ENCODE measurements around the gene EFR3B.
"Not testable (repeated sequence)": the region's sequence is repeated elsewhere in the genome, so short reads cannot be mapped to it uniquely, and the experiment has no call there.

EFR3B gene

DNA sequence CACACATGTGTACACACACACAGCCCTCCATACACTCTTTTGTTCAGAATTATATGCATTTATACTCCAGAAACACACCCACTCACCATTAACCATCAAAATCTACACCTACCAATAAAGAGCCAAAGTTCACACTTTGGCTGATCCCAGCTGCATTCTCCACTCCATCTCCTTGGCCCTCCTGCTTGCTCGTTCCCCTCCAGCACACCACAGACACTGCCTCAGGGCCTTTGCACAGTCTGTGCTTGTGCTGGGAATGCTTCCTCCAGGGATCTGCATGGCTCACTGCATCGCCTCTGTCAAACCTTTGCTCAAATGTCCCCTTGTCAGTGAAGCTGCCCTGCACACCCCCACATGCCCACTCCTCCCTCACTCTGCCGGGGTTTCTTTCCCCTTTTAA is 80.5 kb downstream of the EFR3B start:
- no peak for DNase-seq (ENCODE audit: low spot score)
- TF ChIP-seq, protein P1, sequence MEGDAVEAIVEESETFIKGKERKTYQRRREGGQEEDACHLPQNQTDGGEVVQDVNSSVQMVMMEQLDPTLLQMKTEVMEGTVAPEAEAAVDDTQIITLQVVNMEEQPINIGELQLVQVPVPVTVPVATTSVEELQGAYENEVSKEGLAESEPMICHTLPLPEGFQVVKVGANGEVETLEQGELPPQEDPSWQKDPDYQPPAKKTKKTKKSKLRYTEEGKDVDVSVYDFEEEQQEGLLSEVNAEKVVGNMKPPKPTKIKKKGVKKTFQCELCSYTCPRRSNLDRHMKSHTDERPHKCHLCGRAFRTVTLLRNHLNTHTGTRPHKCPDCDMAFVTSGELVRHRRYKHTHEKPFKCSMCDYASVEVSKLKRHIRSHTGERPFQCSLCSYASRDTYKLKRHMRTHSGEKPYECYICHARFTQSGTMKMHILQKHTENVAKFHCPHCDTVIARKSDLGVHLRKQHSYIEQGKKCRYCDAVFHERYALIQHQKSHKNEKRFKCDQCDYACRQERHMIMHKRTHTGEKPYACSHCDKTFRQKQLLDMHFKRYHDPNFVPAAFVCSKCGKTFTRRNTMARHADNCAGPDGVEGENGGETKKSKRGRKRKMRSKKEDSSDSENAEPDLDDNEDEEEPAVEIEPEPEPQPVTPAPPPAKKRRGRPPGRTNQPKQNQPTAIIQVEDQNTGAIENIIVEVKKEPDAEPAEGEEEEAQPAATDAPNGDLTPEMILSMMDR (conservative IDR thresholded peaks at IDR 0.05; ENCODE audit: low read depth): no peak
- POLR2A ChIA-PET (ENCODE audit: low non-redundant PET): no interaction called here
- CTCF ChIA-PET: no interaction called here
- no peak overlapping the region for H3K27ac ChIP-seq

DNA sequence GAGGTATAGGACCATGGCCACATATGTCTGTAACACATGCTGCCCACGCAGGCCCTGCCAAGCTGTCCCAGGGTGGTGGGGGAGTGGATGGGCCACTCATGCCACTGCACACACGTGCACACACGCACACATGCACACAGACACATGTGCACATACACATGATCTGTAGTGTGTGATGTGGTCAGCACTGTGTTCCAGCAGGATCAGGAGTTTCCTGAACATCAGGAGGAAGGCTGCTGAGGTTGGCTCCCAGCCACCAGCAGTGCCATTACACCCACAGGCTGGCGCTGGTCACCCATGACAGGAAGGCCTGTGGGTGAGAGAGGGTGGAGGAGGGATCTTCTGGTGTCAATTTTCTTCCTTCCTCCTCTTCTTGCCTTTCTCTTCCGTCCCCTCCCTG is 81.8 kb downstream of the EFR3B start:
- ChIA-PET CTCF (interaction anchor here (0.6 kb wide), 1 partner anchor 9 kb away, joined by 3 read pairs; no protein-coding TSS in a partner anchor), POLR2A (ENCODE audit: low non-redundant PET) (no interaction called here)
- H3K27ac ChIP-seq: no peak overlapping the region
- TF ChIP-seq, protein P1 (conservative IDR thresholded peaks at IDR 0.05; ENCODE audit: low read depth): no peak
- no peak for DNase-seq (ENCODE audit: low spot score)

DNA sequence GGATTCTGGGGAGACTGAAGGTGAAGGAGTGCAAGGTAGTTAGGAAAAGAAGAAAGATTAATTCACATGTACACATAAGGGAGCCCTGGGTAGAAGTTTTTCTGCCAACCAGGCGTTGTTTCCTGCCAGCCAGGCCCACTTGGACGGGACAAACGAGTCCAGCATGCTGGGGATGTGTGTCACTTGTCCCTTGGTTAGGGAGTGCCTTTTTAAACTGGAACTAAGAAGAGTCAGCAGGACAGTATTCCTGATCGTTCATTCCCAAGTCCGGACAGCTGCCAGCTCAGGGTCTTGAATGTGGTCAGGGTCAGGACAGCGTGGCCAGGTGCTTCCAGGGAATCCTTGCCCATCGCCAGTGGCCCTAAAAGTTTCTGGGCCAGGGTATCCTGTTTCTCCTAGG is 83.3 kb downstream of the EFR3B start:
- TF ChIP-seq, protein P1 (conservative IDR thresholded peaks at IDR 0.05; ENCODE audit: low read depth): no peak
- no peak for DNase-seq (ENCODE audit: low spot score)
- POLR2A ChIA-PET (ENCODE audit: low non-redundant PET): no interaction called here
- CTCF ChIA-PET: interaction anchor here (0.6 kb wide), 2 partner anchors 84 to 1014 kb away, joined by 3 to 4 read pairs; no protein-coding TSS in a partner anchor
- no peak overlapping the region for H3K27ac ChIP-seq

DNA sequence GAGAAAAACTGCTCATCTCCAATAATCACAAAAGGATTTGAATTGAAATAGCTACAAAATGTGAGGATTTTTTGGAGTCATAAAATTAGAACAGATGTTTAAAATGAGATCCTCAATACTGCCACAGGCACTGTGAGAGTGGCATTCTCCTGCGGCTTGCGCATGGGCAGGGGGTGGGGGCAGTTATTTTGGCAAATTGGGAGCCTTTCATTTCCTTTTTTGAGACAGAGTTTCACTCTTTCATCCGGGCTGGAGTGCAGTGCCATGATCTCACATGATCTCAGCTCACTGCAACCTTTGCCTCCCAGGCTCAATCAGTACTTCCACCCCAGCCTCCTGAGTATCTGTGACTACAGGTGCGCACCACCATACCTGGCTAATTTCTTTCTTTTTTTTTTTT is 84.1 kb downstream of the EFR3B start:
- no peak overlapping the region for H3K27ac ChIP-seq
- DNase-seq (ENCODE audit: low spot score): no peak
- CTCF ChIA-PET: no interaction called here
- TF ChIP-seq, protein P1 (conservative IDR thresholded peaks at IDR 0.05; ENCODE audit: low read depth): no peak
- POLR2A ChIA-PET (ENCODE audit: low non-redundant PET): no interaction called here

DNA sequence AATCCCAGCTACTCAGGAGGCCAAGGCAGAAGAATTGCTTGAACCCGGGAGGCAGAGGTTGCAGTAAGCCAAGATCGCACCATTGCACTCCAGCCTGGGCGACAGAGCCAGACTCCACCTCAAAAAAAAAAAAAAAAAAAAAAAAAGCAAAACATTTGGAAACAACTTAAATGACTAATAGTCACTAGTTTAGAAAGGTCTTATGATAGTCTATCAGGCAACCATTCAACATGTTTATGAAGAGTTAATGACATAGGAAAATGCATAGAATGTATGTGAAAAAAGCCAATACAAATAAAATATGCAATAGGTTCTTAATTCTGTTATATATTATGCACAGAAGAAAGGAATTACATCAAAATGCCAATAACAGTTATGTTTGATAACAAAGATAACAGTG is 85.2 kb downstream of the EFR3B start:
- DNase-seq (ENCODE audit: low spot score); POLR2A ChIA-PET (ENCODE audit: low non-redundant PET); H3K27ac ChIP-seq: not testable (repeated sequence)
- CTCF ChIA-PET: interaction anchor here (1.3 to 1.9 kb wide), 3 partner anchors 12 to 152 kb away, joined by 4 to 7 read pairs (median 6); no protein-coding TSS in a partner anchor

DNA sequence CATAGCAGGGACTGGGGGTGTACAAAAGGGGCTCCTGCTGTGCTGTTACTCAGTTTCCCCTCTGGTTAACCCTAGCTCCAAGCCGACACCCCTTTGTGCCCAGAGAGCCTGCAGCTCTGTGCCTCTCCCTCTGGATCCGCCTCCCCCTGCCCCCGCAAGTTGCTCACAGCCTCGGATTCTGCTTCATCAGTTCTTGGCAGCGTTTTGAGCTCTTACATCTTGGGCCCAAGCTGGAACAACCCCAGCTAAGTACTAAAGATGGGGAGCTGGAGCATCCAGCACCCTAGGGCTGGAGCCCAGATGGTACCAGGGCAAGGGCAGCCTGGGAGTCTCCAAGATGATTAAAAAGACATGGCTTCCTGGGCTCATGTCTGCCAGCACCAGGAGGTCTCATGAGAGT is 85.8 kb downstream of the EFR3B start:
- TF ChIP-seq, protein P1 (conservative IDR thresholded peaks at IDR 0.05; ENCODE audit: low read depth): no peak
- DNase-seq (ENCODE audit: low spot score): no peak
- POLR2A ChIA-PET (ENCODE audit: low non-redundant PET): no interaction called here
- CTCF ChIA-PET: interaction anchor here (1.3 to 1.9 kb wide), 3 partner anchors 13 to 152 kb away, joined by 4 to 7 read pairs (median 6); no protein-coding TSS in a partner anchor
- no peak overlapping the region for H3K27ac ChIP-seq

DNA sequence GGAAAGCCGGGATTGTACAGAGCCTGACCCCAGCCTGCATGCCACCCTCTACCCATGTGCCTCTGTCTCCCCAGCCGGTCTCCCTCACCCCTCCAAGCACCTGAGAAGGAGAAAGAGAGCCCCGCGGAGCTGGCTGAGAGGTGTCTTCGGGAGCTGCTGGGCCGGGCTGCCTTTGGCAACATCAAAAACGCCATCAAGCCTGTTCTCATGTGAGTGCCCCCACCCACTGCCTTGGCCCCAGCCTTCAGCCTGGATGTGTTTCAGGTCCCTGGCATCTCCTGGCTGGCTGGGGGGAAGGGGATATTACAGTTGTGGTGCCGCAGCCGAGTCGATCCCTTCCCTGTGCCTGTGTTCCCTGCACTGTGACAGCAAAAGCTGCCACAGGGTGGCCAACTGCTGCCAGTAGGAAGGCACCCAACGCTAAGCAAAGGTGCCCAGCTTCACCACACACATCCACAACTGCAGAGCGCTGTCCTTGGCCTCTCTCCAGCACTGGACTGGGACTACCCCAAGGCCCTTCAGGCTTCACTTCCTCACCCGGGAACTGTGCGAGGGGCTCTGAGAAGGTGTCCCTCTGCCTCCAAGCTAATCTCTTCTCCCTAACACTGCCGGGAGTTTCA is 88.1 kb downstream of the EFR3B start:
- TF ChIP-seq, protein P1 (conservative IDR thresholded peaks at IDR 0.05; ENCODE audit: low read depth): no peak
- POLR2A ChIA-PET (ENCODE audit: low non-redundant PET): no interaction called here
- CTCF ChIA-PET: interaction anchor here (0.6 to 3.3 kb wide), 9 partner anchors 8 to 302 kb away, joined by 3 to 27 read pairs (median 3); no protein-coding TSS in a partner anchor
- H3K27ac ChIP-seq: no peak overlapping the region
- DNase-seq (ENCODE audit: low spot score): no peak

Measured in RWPE1 (cell line).